HepG2 (cell line): ENCODE results near the gene NFE2L2. TPM values are rescaled to one million over a fixed set of nuclear protein-coding genes. Genes with fewer than 3 reads are reported as not detected.

Source experiments
- CTCF ChIP-seq: sonication (generic); formaldehyde crosslinking; IDR thresholded peaks from 2 replicates; pipeline ENCODE4 v1.5.0; 2020; ENCODE audit warnings: mild to moderate bottlenecking, missing genetic modification reagents, moderate library complexity
- E2F1 ChIP-seq: sonication (generic); formaldehyde crosslinking; IDR thresholded peaks from 2 replicates; pipeline ENCODE4 v1.5.0; 2020; ENCODE audit warnings: missing genetic modification reagents
- KMT2A ChIP-seq: sonication (generic); formaldehyde crosslinking; IDR thresholded peaks from 2 replicates; pipeline ENCODE4 v1.4.0; 2020; ENCODE audit warnings: missing genetic modification reagents
- SSRP1 ChIP-seq: IDR thresholded peaks from 2 replicates; pipeline ENCODE4 v1.6.1; 2016; ENCODE audit warnings: control low read depth
- U2AF1 ChIP-seq: fragments of 200-400 bp; formaldehyde crosslinking; optimal IDR thresholded peaks from 2 replicates; pipeline ENCODE3; 2017; ENCODE audit warnings: mild to moderate bottlenecking, low read depth, low read length
- ZBTB8A ChIP-seq: sonication (generic); formaldehyde crosslinking; IDR thresholded peaks from 2 replicates; pipeline ENCODE4 v1.4.0; 2020; ENCODE audit warnings: mild to moderate bottlenecking, low read depth, missing genetic modification reagents, borderline replicate concordance
- ZIK1 ChIP-seq: sonication (generic); formaldehyde crosslinking; IDR thresholded peaks from 2 replicates; pipeline ENCODE4 v1.5.0; 2020; ENCODE audit warnings: mild to moderate bottlenecking, low read depth, missing genetic modification reagents, borderline replicate concordance
- ZNF569 ChIP-seq: sonication (generic); formaldehyde crosslinking; IDR thresholded peaks from 2 replicates; pipeline ENCODE4 v1.5.0; 2020; ENCODE audit warnings: mild to moderate bottlenecking, missing genetic modification reagents, moderate library complexity, borderline replicate concordance
- ZNF678 ChIP-seq: sonication (generic); formaldehyde crosslinking; IDR thresholded peaks from 2 replicates; pipeline ENCODE4 v1.4.0; 2020; ENCODE audit warnings: mild to moderate bottlenecking, missing genetic modification reagents
- ZSCAN9 ChIP-seq: IDR thresholded peaks from 2 replicates; pipeline ENCODE4 v1.6.1; 2016; ENCODE audit warnings: borderline replicate concordance
- polyA plus RNA-seq, 8 experiments: library from polyadenylated mRNA; depleted of rRNA in 3 of 8; stranded (reverse) in 7 of 8; unstranded in 1 of 8; fragments of >200 nt; fragmentation: Illumina TruSeq in 4 of 8; extraction: Trizol in 4 of 8; gene quantifications; 2 replicates each; pipeline versions ENCODE4 v1.2.1 to v1.2.3, GENCODE V29; 2011 to 2016; ENCODE audit warnings: low read depth in 4 of 8, missing spikeins in 1 of 8, mixed read lengths in 1 of 8; ENCODE audit not compliant: insufficient read depth in 1 of 8
- total RNA-seq, 5 experiments: library from RNA; depleted of rRNA; stranded (reverse); fragments of >200 nt; fragmentation: Illumina TruSeq; extraction: Trizol; gene quantifications; 2 replicates each; pipeline ENCODE4 v1.2.3, GENCODE V29; 2016; ENCODE audit warnings: low read depth in 1 of 5
- TF ChIP-seq, protein P1 (sequence below): sonication (generic); formaldehyde crosslinking; IDR thresholded peaks from 2 replicates; pipeline ENCODE4 v1.5.1; 2020; ENCODE audit warnings: mild to moderate bottlenecking, missing genetic modification reagents, borderline replicate concordance
- TF ChIP-seq, protein P2 (sequence below): sonication (generic); formaldehyde crosslinking; IDR thresholded peaks from 2 replicates; pipeline ENCODE4 v1.4.0; 2020; ENCODE audit warnings: missing genetic modification reagents

The NFE2L2 gene
- total and polyA plus RNA-seq, 2 of the 13 experiments (the other 11 are each of a cell fraction or from before 2014, with no cell fraction given), result 84.6 to 215 TPM

DNA sequence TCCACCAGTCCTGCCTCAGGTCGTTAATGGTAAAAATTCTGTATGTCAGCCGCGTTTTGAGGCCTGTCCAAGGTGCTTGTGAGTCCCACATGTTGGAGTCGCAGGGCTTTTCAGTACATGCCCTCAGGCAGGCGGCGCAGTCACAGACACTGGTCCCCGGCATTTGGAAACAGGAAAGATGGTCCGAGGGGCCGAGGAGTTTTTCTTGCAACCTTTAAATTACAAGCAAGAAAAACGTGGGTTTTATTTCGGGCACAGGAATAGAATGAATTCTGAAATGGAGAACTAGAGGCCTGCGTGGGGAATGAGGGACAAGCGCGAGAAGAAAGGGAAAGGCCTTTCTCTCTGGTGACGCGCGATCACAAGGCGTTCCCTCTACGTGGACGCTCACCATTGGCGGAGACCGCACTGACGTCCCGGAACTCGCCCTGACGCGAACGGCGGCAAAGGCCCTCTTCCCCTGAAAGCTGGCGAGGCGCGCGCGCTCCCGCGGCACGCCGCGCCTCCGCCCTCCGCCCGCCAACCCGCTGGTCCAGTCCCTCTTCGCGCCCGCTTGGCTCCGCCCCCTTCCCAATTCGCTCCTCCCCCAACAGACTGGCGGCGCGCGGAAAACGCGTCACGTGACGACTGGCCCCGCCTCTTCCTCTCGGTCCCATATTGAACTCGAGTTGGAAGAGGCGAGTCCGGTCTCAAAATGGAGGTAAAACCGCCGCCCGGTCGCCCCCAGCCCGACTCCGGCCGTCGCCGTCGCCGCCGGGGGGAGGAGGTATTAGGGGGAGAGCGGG is 52.2 kb downstream of the NFE2L2 start, which contains the start of gene HNRNPA3 (continued):
- TF ChIP-seq, protein P1, sequence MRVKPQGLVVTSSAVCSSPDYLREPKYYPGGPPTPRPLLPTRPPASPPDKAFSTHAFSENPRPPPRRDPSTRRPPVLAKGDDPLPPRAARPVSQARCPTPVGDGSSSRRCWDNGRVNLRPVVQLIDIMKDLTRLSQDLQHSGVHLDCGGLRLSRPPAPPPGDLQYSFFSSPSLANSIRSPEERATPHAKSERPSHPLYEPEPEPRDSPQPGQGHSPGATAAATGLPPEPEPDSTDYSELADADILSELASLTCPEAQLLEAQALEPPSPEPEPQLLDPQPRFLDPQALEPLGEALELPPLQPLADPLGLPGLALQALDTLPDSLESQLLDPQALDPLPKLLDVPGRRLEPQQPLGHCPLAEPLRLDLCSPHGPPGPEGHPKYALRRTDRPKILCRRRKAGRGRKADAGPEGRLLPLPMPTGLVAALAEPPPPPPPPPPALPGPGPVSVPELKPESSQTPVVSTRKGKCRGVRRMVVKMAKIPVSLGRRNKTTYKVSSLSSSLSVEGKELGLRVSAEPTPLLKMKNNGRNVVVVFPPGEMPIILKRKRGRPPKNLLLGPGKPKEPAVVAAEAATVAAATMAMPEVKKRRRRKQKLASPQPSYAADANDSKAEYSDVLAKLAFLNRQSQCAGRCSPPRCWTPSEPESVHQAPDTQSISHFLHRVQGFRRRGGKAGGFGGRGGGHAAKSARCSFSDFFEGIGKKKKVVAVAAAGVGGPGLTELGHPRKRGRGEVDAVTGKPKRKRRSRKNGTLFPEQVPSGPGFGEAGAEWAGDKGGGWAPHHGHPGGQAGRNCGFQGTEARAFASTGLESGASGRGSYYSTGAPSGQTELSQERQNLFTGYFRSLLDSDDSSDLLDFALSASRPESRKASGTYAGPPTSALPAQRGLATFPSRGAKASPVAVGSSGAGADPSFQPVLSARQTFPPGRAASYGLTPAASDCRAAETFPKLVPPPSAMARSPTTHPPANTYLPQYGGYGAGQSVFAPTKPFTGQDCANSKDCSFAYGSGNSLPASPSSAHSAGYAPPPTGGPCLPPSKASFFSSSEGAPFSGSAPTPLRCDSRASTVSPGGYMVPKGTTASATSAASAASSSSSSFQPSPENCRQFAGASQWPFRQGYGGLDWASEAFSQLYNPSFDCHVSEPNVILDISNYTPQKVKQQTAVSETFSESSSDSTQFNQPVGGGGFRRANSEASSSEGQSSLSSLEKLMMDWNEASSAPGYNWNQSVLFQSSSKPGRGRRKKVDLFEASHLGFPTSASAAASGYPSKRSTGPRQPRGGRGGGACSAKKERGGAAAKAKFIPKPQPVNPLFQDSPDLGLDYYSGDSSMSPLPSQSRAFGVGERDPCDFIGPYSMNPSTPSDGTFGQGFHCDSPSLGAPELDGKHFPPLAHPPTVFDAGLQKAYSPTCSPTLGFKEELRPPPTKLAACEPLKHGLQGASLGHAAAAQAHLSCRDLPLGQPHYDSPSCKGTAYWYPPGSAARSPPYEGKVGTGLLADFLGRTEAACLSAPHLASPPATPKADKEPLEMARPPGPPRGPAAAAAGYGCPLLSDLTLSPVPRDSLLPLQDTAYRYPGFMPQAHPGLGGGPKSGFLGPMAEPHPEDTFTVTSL, result no peak; the same call in 1 of the 2 replicates
- 0 out of 2 replicates have a peak, but pooled peaks have one; percentile 24 for TF ChIP-seq ZIK1 (CRISPR knock-in tag)
- TF ChIP-seq ZSCAN9 (CRISPR knock-in tag), result peak; percentile 55
- TF ChIP-seq, protein P2, sequence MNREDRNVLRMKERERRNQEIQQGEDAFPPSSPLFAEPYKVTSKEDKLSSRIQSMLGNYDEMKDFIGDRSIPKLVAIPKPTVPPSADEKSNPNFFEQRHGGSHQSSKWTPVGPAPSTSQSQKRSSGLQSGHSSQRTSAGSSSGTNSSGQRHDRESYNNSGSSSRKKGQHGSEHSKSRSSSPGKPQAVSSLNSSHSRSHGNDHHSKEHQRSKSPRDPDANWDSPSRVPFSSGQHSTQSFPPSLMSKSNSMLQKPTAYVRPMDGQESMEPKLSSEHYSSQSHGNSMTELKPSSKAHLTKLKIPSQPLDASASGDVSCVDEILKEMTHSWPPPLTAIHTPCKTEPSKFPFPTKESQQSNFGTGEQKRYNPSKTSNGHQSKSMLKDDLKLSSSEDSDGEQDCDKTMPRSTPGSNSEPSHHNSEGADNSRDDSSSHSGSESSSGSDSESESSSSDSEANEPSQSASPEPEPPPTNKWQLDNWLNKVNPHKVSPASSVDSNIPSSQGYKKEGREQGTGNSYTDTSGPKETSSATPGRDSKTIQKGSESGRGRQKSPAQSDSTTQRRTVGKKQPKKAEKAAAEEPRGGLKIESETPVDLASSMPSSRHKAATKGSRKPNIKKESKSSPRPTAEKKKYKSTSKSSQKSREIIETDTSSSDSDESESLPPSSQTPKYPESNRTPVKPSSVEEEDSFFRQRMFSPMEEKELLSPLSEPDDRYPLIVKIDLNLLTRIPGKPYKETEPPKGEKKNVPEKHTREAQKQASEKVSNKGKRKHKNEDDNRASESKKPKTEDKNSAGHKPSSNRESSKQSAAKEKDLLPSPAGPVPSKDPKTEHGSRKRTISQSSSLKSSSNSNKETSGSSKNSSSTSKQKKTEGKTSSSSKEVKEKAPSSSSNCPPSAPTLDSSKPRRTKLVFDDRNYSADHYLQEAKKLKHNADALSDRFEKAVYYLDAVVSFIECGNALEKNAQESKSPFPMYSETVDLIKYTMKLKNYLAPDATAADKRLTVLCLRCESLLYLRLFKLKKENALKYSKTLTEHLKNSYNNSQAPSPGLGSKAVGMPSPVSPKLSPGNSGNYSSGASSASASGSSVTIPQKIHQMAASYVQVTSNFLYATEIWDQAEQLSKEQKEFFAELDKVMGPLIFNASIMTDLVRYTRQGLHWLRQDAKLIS (CRISPR knock-in tag), result peak; percentile 77
- peak; percentile 48 for TF ChIP-seq CTCF
- TF ChIP-seq U2AF1, result no peak
- TF ChIP-seq E2F1, result peak; percentile 98
- TF ChIP-seq ZNF569 (CRISPR knock-in tag), result no peak; the same call in 1 of the 2 replicates
- TF ChIP-seq ZNF678, result no peak; the same call in 1 of the 2 replicates
- no peak for TF ChIP-seq ZBTB8A (CRISPR knock-in tag)
- TF ChIP-seq SSRP1 (CRISPR knock-in tag), result no peak
- peak; percentile 73 for TF ChIP-seq KMT2A (CRISPR knock-in tag)
